Kidney capillary endothelial cell (primary cell): ENCODE results near the gene LCE5A.
"Not testable (repeated sequence)": the region's sequence is repeated elsewhere in the genome, so short reads cannot be mapped to it uniquely, and the experiment has no call there.

Source experiments
- DNase-seq: peaks from one replicate; pipeline ENCODE4 v3.0.0-alpha.2; 2018; ENCODE audit warnings: low spot score

The LCE5A gene

GRCh38 chr1:152516082-152516481 is 5.5 kb downstream of the LCE5A start:
- DNase-seq: no peak

GRCh38 chr1:152517237-152517811 is 6.7 kb downstream of the LCE5A start:
- peak; percentile 47 for DNase-seq

- DNase-seq: no peak
Measured at GRCh38 chr1:152519851-152520250, 9.2 kb downstream of the LCE5A start.

- DNase-seq: no peak
Measured at GRCh38 chr1:152520561-152521090, 10.0 kb downstream of the LCE5A start.

GRCh38 chr1:152525080-152525641 is 14.6 kb downstream of the LCE5A start:
- no peak for DNase-seq

- DNase-seq: peak; percentile 24
Measured at GRCh38 chr1:152533327-152533938, 22.8 kb downstream of the LCE5A start.

- no peak for DNase-seq
Measured at GRCh38 chr1:152535774-152536173, 25.2 kb downstream of the LCE5A start.

- DNase-seq: no peak
Measured at GRCh38 chr1:152537496-152537895, 26.9 kb downstream of the LCE5A start.

GRCh38 chr1:152539901-152540300 is 29.3 kb downstream of the LCE5A start:
- no peak for DNase-seq

- DNase-seq: no peak
Measured at GRCh38 chr1:152543820-152544219, 33.2 kb downstream of the LCE5A start.

GRCh38 chr1:152546704-152547103 is 36.1 kb downstream of the LCE5A start:
- DNase-seq: no peak

GRCh38 chr1:152548358-152548757 is 37.8 kb downstream of the LCE5A start:
- DNase-seq: not testable (repeated sequence)
